CD4-positive, alpha-beta T cell treated with Interleukin-15 for 1 hour (primary cell): Measurements from ENCODE around the gene TUBGCP5.

ENCODE experiments used
- DNase-seq: peaks from one replicate; pipeline ENCODE4 v3.0.0-alpha.2; 2020

TUBGCP5 gene

DNA sequence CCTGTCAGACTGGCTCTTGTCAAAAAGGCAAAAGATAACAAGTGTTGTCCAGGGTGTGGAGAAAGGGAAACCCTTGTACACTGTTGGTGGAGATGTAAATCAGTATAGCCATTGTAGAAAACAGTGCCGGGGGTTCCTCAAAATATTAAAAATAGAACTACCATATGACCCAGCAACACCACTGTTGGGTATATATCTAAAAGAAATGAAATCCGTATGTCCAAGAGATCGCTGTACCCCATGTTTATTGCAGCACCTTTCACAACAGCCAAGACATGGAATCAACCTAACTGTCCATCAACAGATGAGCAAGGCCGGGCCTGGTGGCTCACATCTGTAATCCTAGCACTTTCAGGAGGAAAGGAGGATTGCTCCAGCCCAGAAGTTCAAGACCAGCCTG, 65.4 kb downstream of the TUBGCP5 start:
- no peak for DNase-seq

DNA sequence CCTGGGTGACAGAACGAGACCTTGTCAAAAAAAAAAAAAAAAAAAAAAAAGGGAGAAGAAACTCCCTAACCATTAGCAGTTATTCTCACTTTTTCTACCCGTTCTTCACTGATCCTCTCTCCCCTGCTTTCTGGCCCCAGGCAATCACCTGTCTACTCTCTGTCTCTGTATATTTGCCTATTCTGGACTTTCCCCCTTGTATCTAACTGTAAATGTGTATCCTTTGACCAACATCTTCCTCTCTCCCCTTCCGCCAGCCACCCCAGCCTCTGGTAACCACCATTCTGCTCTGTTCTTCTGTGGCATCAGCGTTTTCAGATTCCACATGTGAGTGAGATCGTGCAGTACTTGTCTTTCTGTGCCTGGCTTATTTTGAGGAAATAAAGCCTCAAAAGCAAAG, 66.1 kb downstream of the TUBGCP5 start:
- DNase-seq, result no peak

DNA sequence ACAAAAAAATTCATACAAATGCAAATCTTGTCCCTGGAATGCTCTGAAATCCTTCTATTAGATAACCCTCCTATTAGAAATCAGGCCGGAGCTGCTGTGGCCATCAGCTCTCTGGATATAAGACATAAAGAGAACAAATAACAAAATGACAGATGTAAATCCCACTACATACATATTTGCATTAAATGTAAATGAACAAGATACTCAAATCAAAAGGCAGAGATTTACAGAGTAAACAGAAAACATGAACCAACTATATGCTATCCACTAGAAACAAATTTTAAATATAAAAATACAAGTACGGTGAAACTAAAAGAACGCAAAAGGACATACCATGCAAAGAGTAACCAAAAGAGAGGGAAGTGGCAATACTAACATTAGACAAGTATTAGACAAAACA, 69.9 kb downstream of the TUBGCP5 start:
- DNase-seq, result no peak

DNA sequence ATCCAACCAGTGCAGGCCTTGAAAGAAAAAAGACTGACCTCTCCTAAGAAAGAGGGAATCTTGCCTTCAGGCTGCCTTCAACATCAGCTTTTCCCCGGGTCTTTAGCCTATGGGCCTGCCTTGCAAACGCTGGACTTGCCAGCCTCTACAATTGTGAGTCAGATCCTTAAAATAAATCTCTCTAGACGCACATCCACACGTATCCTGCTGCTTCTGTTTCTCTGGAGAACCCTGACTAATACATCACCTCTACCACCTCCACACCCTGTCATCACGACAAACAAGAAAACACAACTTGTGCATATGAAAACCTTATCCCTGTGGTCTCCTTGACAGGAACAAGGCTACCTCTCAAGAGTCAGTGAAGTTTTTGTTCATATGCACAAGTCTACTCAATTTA, 71.0 kb downstream of the TUBGCP5 start:
- no peak for DNase-seq

DNA sequence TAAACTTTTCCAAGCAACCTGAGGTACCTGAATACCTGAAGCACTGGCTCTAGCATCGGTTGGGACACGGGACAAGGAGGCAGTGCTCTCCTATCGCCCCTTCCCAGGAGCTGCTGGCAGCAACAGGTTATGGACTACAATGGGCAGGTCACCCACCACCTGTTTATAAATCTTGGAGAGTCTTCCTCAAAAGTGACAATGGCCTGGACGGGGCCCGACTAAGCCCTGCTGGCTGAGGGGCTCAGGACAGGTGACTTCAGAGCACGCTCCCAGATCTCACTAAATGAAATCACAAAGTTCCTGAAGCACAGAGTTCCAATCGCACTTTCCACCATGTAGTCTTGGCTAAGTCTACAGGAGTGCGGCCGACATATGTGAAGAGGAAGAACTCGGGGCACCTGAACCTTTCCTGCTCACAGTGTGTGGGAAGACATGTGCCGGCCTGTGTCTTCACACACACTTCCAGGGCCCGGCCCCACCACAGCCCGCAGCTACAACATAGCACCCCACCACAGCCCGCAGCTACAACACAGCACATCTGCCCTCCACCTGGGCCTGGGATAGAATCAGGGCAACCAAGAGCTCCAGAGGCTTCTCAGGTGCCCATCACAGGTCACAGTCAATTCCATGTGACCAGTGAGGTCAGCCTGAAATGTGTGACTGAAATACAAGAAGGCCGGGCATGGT, 72.1 kb downstream of the TUBGCP5 start:
- no peak for DNase-seq

DNA sequence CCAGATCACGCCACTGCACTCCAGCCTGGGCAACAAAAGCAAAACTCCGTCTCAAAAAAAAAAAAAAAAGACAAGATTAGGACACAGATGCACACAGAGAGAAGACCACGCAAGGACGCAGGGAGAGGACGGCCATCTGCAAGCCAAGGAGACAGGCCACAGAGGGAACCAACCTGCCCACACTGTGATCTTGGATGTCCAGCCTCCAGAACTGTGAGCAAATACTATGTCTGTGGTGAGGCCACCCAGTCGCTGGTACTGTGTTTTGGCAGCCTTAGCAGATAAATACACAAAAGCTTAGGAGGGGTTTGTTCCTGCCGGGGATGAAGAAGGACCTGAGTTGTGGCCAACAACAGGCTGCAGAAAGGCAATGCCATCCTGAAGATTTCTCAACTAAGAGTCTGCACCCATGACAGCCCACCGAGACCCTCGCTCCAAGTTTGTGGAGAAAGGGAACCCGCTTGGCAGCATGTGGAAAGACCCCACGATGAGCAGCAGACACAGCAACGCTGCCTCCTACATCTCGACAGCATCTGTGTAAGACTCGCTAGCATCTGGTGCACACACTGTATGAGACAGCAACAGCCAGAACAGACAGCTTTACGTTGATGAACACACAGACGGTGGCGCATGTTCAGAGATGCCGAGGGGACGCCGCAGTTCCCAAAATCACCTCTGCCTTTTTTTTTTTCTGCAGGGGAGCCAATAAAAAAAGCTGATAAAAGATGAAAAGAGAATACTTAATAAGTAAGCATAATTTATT, 72.9 kb downstream of the TUBGCP5 start:
- no peak for DNase-seq

DNA sequence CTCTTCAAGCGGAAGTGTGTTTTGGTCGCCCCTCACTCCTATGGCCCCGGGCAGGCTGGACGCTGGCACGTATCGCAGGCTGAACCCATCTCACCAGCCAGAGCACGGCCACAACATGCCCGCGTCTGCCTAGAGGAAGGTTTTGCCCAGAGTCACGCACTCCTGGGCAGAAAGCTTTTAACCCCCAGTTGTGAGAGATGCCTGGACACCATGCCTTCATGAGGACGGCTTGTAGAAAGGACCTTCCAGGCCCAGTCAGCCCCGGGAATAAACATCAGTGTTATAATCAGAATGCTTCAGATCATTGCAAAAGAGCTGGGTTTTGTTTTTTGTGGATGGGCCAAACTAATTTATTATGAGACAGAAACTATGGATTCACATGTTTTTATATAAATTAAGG, 75.7 kb downstream of the TUBGCP5 start:
- no peak for DNase-seq

DNA sequence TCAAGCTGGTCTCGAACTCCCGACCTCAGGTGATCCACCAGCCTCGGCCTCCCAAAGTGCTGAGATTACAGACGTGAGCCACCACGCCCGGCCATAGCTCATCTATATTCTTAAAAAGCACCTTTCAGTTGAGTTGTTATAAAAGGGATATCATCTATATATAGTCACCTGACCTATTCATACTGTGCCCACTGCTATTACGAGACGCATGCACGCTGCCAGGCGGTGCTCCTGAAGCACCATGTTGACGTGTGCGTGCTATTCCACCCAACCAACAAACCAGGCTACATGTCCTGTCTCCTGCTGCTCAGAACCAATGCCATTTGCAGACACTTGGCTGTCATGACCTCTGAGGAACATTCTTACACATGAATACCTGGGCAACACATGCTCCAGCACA, 76.8 kb downstream of the TUBGCP5 start:
- DNase-seq, result no peak

DNA sequence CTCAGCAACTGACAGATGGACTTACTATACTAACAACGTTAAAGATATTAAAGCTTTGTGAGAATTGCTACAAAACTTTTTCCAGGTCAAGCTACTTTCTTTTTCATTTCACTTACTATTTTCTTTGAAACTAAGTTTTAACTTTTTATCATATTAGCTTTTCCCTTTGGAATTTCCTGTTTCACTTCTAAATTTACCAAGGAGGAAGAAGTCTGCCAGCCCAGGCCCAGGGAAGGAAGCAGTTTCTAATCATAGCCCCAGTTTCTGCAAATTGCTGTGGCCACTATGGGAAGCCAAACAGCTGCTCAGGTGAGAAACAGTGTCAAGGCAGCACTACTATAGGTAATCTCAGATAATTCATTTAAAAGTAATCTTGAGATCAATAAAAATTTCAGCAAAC, 77.6 kb downstream of the TUBGCP5 start:
- DNase-seq, result no peak

DNA sequence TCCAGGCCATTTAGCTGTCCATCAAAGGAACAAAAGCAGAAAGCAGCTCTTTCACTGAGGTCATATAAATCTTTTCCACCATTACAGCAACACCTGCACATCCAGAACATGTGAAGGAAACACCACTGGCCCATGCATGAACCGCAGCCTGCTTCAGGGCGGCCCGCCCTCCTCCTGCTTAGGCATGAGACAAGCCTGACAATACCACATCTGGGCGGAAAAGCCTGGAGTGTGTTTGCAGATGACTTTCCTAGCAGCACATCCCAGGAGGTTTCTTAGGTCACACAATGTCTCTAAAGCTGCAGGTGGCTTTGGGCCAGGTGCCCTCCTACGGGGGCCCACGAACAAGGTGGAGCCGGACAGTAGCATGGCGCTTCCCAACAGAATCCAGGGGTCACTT, 78.8 kb downstream of the TUBGCP5 start:
- DNase-seq, result no peak

DNA sequence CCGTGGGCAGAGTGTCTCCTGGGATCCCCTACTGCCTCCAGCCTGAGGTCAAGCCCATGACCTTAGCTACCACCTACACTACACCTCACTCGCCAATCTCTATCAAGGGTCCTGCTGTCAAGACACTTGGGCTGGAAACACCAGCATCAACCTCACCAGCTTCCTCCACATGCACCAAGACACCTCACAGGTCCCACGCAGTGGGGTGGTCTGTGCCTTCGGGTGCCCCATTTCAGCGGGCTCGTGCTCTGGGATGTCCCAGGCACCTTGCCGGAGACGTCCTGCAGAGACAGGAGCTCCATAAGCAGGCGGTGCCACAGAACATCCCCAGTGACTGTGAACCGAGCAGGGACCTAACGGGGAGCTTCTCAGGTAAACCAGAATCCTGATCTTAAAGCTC, 79.2 kb downstream of the TUBGCP5 start:
- DNase-seq, result no peak

DNA sequence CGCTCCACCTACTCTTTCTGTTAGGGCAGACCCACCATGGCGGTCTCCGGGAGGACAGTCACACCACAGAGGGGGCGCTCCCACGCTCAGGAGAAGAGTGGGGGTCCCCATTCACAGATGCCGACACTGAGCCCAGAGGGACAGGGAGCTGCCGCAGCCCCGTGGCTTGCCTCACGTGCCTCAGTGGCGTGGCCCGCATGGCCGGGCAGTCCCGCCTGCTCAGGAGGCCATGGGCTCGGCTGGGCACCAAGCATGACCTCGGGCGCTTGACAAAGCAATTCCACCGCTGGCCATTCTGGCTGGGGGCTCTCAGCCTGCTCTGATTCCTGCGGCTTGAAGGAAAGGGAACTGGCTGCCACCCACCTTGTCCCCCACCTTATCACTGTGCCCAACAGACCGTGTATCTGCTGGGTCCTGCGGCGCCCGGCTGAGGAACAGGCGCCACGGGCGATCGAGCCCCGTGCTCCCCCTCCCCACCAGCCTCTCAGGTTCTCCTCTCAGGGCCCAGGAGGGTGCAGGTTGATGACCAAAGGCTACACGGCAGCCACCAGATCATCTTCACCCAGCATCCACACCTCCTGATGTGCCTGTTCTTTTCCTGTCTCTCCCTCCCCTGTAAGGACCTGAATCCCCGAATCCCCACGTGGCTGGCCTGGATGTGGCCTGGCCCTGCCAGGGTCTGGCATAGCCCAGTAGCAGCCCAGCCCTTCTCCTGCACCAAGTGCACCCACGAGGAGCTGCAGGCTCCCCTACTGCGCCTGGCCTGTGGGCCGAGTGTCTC, 79.9 kb downstream of the TUBGCP5 start:
- DNase-seq, result no peak

DNA sequence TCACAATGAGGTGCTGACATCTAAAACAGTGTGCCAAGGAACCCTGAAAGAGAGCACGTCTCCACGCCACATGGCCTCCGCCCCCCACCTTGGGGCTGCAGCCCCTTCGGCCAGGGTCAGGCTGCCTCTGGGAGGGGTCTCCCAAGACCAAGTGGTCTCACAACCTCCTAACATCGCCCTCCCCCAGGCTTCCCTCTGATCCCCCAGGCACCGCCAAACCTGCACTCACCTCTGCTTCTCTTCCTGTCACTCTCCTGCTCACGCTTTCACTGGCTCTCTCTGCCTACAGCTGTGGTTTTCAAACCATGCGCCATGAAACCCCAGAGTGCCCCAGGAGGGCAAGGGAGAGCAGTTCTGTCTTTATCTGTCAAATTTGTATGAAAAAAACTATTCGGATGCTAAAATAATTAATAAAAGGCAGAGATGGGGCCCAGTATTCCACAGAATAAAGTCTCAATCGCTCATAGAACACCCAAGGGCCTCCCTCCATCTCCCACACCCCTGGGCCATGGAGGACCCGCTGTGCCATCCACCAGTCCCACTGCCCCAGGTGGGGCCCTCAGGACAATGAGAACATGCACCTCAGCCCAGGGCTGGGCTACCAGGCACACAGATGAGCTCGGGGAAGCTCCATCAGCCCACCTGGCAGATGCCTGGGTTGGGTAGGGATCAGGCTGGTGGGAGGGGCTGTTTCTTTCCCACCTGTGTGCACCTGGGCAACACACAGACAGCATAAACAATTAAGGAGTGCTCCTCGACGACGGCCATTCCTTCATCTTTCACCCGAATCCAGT, 80.7 kb downstream of the TUBGCP5 start:
- no peak for DNase-seq

DNA sequence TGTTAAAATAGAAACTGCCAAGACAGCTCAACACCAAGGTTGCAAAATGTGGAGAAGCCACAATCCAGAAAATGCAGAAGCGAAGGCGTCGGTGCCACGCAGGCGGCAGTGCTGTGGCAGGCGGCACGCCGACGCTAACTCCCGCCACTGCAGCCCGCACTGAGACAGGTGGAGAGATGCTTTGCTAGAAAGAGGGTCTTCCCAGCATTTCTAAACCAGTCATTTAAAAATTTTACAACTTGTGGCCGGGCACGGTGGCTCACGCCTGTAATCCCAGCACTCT, 82.5 kb downstream of the TUBGCP5 start:
- DNase-seq, result no peak

DNA sequence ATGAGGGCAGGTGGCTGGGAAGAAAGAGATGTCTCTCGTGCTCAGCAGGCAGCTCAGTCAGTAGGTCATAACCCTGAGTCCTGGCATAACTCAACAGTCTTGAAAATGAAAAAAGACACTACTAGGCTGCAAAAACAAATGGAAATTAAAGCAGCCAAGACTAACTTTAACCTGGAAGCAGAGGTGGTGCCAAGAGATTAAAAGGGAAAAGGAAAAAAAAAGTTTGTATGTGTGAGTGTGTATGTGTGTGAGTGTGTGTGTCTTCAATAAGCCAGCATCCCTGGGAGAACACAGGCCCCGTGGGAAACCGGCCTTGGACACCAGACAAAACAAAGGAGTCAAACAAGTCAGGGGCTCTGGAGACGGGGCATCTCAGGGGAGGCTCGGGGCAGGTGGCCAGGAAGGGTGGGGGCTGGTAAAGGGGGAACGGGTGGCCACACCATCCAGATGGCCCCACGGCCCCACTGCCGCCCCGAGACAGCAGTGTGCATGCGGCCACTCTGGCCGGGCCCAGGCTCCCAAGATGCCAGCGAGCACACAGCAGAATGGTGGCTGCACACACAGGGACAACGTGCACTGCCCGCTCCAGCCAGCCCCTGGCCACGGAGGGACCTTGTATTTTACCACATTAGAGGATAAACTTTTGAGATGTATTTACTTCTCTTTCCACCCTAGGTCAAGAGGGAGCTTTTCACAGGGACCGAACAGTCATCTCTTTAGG, 83.0 kb downstream of the TUBGCP5 start:
- DNase-seq, result no peak

DNA sequence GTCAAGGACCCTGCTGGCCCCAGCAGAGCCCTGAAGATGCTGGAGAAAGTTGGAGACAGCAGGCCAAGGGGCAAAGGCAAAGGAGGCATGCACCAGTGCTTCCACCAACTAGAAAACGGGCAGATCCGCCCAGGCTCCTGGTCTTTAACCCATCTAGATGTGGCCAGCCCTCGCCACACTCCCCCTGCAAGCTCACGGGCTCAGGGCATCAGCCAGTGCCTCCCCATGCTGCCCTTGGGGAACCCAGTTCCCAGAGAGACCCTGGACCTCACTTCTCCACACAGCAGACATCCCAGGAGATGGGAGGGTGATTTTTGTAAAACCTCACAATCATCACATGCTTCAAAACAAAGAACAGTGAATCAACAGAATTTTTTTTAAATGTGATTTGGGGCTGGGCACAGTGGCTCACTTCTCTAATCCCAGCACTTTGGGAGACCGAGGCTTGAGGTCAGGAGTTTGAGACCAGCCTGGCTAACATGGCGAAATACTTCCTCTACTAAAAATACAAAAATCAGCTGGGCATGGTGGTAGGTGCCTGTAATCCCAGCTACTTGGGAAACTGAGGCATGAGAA, 83.7 kb downstream of the TUBGCP5 start:
- no peak for DNase-seq

DNA sequence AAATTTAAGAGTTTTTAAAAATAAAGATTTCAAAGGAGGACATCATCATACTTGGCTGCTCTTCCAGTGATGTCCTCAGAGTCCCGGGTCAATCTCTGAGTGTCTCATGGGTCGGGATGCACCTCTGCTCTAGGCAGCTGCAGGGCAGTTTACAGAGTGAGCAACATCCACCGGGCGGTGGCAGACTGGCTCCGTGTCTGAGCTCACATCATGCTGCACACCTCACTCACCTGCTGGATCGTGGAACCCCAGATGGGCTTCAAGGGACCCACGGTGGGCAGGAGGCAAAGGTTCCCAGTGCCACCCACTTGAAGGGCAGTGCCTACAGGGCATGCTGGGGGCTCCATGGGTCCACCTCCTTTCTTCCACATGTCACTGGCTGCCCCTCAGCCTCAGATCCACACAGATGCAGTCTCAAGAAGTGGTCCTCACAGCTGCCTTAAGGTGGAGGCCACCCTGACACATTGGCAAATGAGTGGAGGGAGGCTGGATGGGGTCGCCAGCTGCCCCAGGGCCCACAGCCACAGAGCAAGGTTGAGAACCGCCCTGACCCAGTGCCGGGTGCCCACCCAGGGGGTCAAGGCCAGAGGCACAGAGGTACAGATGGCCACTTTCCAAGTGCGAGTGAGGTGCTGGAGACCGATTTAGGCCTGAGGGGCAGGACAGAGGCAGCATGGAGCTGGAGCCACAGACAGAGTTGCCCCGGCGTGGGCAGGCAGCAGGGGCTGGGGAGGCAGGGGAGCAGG, 84.4 kb downstream of the TUBGCP5 start:
- no peak for DNase-seq

DNA sequence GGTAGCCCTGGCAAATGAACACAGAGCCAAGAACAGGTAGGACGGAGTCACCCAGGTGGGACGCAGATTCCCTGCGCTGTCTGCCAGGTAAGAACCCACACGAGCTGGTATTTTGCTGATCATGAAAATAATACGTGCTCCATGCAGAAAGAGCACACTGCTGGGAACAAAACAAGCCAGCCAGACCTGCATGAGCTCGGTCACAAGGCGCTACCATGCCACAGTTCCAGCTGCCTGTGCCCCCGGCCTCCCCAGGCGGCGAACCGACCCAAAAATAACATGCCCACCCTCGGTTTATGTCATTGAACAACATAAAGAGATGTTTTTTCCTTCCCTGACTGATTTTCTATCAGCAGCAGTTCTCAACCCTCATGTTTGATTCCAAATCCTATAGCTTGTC, 85.0 kb downstream of the TUBGCP5 start:
- DNase-seq, result no peak

DNA sequence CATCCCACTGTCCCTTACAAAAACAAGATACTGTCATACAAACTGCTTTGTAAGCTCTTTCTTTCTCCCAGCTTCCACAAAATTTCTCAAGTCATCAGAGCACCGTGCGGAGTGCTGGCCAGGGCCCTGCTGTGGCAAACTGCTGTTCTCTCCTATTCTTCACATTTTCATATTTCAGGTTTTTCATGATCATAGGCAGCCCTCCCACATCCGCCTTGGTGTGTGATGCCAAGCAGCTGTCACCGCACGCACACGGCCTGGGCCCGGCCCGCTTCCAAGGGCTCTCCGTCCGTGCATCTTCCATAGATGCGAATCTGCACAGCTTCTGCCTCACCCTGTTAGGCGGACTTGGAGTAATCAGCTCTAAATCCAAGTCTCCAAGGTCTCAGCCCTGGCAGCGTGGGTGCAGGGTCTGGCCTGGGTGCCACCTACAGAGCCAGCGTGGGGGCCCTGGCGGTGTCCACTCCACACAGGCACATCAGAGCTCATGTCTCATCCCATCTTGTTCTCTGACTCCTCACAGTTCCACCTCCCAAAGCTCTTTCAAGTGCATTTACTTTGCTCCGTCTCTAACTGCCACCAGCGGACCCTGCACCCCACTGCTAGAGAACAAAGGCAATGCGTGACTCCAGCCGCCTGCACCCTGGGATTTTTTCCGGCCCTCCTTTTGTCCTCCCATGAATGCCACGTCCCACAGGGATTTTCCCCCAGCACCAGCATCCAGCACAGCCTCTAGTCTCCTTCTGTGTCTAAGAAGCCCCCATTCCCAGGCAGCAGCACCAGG, 86.4 kb downstream of the TUBGCP5 start:
- no peak for DNase-seq

DNA sequence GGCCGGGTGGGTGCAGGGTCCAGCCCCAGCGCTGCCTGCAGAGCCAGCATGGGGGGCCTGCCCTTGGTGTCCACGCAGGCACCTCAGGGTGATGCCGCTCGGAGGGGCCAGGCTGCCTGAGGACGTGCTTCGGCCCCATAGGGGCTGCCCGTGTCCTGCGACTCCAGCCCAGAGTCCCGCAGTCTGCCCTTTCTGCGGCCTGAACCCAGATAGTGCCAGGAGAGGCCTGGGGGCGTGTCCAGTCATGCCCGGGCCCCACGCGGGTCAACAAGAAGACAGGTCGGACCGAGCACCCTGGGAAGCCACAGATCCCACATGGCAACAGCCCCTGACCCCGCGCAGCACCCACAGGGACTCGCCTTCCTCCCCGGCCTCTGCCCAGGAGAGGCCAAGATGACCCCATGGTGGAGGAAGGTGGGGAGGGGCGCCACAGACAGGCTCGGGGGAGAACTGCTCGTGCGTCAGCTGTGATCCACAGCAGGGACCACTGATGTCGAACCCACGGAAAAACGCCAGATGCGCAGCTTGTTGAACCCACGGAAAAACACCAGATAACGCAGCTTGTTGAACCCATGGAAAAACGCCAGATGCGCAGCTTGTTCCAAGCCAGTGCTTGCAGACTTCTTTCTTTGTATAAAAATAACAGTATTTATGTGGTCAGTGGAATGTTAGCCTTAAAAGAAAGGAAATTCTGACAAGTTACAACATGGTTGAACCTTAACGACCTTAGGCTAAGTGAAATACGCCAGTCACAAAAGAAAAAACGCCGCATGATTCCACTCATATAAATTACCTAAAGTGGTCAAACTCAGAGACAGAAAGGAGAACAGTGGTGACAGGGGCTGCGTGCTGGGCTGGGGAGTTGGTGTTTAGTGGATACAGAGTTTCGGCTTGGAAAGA, 87.7 kb downstream of the TUBGCP5 start:
- DNase-seq, result no peak
